PC-9 (cell line): ENCODE results near the gene JARID2.

Experiments
- EZH2 ChIP-seq: fragments of 200-600 bp; sonication (generic); IDR thresholded peaks from 2 replicates; pipeline ENCODE4 v1.8.0; 2017; ENCODE audit warnings: antibody characterized with exemption, low read depth
- TF ChIP-seq, protein P1 (sequence below): fragments of 200-600 bp; sonication (generic); conservative IDR thresholded peaks from 2 replicates; pipeline ENCODE4 v1.6.1; 2017; ENCODE audit warnings: mixed run types, antibody characterized with exemption, mild to moderate bottlenecking, moderate library complexity

DNA sequence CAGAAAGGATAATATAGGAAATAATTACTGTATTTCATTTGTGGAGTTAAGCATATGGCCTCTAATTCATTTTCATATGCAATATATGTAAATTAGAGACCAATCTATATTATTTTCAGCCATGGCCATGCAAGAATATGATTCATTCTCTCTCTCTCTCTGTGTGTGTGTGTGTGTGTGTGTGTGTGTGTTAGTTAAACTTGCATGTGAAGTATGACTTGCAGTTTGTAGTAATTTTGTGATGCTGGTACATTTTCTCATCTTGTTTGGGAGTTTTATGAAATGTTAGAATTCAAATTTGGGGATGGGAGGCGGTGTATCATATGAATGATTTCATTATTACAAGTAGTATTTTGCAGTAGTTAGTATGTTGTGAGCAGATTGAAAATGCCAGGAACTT, 74.8 kb downstream of the JARID2 start:
- TF ChIP-seq, protein P1, sequence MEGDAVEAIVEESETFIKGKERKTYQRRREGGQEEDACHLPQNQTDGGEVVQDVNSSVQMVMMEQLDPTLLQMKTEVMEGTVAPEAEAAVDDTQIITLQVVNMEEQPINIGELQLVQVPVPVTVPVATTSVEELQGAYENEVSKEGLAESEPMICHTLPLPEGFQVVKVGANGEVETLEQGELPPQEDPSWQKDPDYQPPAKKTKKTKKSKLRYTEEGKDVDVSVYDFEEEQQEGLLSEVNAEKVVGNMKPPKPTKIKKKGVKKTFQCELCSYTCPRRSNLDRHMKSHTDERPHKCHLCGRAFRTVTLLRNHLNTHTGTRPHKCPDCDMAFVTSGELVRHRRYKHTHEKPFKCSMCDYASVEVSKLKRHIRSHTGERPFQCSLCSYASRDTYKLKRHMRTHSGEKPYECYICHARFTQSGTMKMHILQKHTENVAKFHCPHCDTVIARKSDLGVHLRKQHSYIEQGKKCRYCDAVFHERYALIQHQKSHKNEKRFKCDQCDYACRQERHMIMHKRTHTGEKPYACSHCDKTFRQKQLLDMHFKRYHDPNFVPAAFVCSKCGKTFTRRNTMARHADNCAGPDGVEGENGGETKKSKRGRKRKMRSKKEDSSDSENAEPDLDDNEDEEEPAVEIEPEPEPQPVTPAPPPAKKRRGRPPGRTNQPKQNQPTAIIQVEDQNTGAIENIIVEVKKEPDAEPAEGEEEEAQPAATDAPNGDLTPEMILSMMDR, result no peak
- TF ChIP-seq EZH2, result no peak
